MCF 10A (cell line): ENCODE data around the gene TP53I3. TPM values are rescaled to one million over a fixed set of nuclear protein-coding genes. Genes with fewer than 3 reads are reported as not detected.
"Not testable (repeated sequence)": the region's sequence is repeated elsewhere in the genome, so short reads cannot be mapped to it uniquely, and the experiment has no call there.

Experiments
- BruUV-seq: library from RNA; stranded (reverse); fragments of 400-500 nt; replicated peaks from 2 replicates; lab custom pipeline; 2021; lab: Mats Ljungman, UMichigan
- CTCF ChIA-PET: fragments of 300-600 bp; sonication (Branson Sonifier 250); formaldehyde crosslinking; extraction: SDS; loops from one replicate; lab custom pipeline; 2021; ENCODE audit warnings: antibody characterized with exemption, inconsistent platforms; lab: Yijun Ruan, JAX
- POLR2A ChIA-PET: fragments of 300-600, 350-650 bp; sonication (Branson Sonifier 250); formaldehyde crosslinking; extraction: SDS; loops from one replicate; lab custom pipeline; 2020; ENCODE audit warnings: antibody characterized with exemption, inconsistent platforms; lab: Yijun Ruan, JAX
- DNase-seq: peaks from one replicate; pipeline ENCODE4 v3.0.0-alpha.2; 2018; ENCODE audit not compliant: unreplicated experiment
- H3K27ac Mint-ChIP-seq: one replicate; pipeline ENCODE4 v1.8.0; 2022; ENCODE audit warnings: mild to moderate bottlenecking, low read depth, mixed read lengths; ENCODE audit not compliant: unreplicated experiment
- H3K27me3 Mint-ChIP-seq: one replicate; pipeline ENCODE4 v1.8.0; 2022; ENCODE audit warnings: mixed read lengths; ENCODE audit not compliant: insufficient read depth, unreplicated experiment
- H3K36me3 Mint-ChIP-seq: one replicate; pipeline ENCODE4 v1.8.0; 2022; ENCODE audit warnings: mild to moderate bottlenecking, moderate library complexity, mixed read lengths; ENCODE audit not compliant: insufficient read depth, unreplicated experiment
- H3K4me1 Mint-ChIP-seq: one replicate; pipeline ENCODE4 v1.8.0; 2022; ENCODE audit warnings: mixed read lengths; ENCODE audit not compliant: insufficient read depth, unreplicated experiment
- H3K4me3 Mint-ChIP-seq: one replicate; pipeline ENCODE4 v1.8.0; 2022; ENCODE audit warnings: mild to moderate bottlenecking, moderate library complexity, mixed read lengths; ENCODE audit not compliant: unreplicated experiment
- H3K9me3 Mint-ChIP-seq: one replicate; pipeline ENCODE4 v1.8.0; 2022; ENCODE audit warnings: mixed read lengths; ENCODE audit not compliant: unreplicated experiment
- CTCF ChIP-seq: fragments of 200-600 bp; IDR thresholded peaks from one replicate; pipeline ENCODE4 v1.8.0; 2022; ENCODE audit warnings: antibody characterized with exemption, mild to moderate bottlenecking; ENCODE audit not compliant: unreplicated experiment
- intact Hi-C: fragments of 100-400 bp; cut with micrococcal nuclease; formaldehyde crosslinking; loops from 2 replicates; pipeline ENCODE4 v1.14.1; 2022
- total RNA-seq: library from RNA; stranded (reverse); gene quantifications from 2 replicates; pipeline ENCODE4 v1.2.3, GENCODE V29; 2022

The TP53I3 gene
- total RNA-seq, 1 experiment from 2014 or later, result 99.8 TPM

- no peak overlapping the region for H3K27ac Mint-ChIP-seq
- BruUV-seq, result no TSS peak
- ChIA-PET POLR2A (interaction anchor here (0.8 to 1.9 kb wide), 3 partner anchors 9 to 20 kb away, joined by 3 to 6 read pairs (median 3); partner anchors contain the start of gene TP53I3), CTCF (interaction anchor here (0.9 to 1.9 kb wide), 3 partner anchors 18 to 172 kb away, joined by 3 to 5 read pairs (median 4); partner anchors contain the start of gene TP53I3)
- H3K27me3 Mint-ChIP-seq, result no peaks in the 10 kb centered on the region
- H3K4me1 Mint-ChIP-seq, result peaks cover 15% of the 10 kb centered on the region
- peaks cover 7% of the 10 kb centered on the region for H3K36me3 Mint-ChIP-seq
- no peak for TF ChIP-seq CTCF
- H3K9me3 Mint-ChIP-seq, result peaks cover 11% of the 10 kb centered on the region
- H3K4me3 Mint-ChIP-seq, result no peak overlapping the region
- DNase-seq, result no peak
- intact Hi-C loops, result no loop called here
These were observed 18.0 kb upstream of the TP53I3 start for GRCh38 chr2:24102677-24103076.

- no peaks in the 10 kb centered on the region for H3K36me3 Mint-ChIP-seq
- no TSS peak for BruUV-seq
- CTCF ChIA-PET, result interaction anchor here (0.7 to 1.9 kb wide), 2 partner anchors 17 to 1222 kb away, joined by 5 read pairs; partner anchors contain the start of gene TP53I3
- TF ChIP-seq CTCF, result no peak
- peaks cover 13% of the 10 kb centered on the region for H3K4me1 Mint-ChIP-seq
- no peak overlapping the region for H3K4me3 Mint-ChIP-seq
- no peak for DNase-seq
- intact Hi-C loops, result no loop called here
- H3K27ac Mint-ChIP-seq, result no peak overlapping the region
- POLR2A ChIA-PET, result interaction anchor here (0.8 to 1.9 kb wide), 3 partner anchors 9 to 18 kb away, joined by 3 to 6 read pairs (median 3); partner anchors contain the start of gene TP53I3
- H3K9me3 Mint-ChIP-seq, result peaks cover 4% of the 10 kb centered on the region
- H3K27me3 Mint-ChIP-seq, result no peaks in the 10 kb centered on the region
These were observed 17.4 kb upstream of the TP53I3 start for GRCh38 chr2:24101992-24102391.

- intact Hi-C loops, H3K4me3 Mint-ChIP-seq, H3K4me1 Mint-ChIP-seq, POLR2A ChIA-PET, CTCF ChIA-PET, H3K36me3 Mint-ChIP-seq, H3K27me3 Mint-ChIP-seq, H3K27ac Mint-ChIP-seq, BruUV-seq, H3K9me3 Mint-ChIP-seq, DNase-seq: not testable (repeated sequence)
These were observed 16.1 kb upstream of the TP53I3 start for GRCh38 chr2:24100732-24101131.

GRCh38 chr2:24095171-24095677 lies 10.6 kb upstream of the TP53I3 start:
- H3K9me3 Mint-ChIP-seq, DNase-seq, intact Hi-C loops, H3K4me3 Mint-ChIP-seq, BruUV-seq, H3K27ac Mint-ChIP-seq, H3K36me3 Mint-ChIP-seq, H3K4me1 Mint-ChIP-seq, POLR2A ChIA-PET, H3K27me3 Mint-ChIP-seq: not testable (repeated sequence)
- CTCF ChIA-PET, result interaction anchor here (1.1 to 1.2 kb wide), 2 partner anchors 11 to 13 kb away, joined by 4 to 6 read pairs; partner anchors contain the start of gene TP53I3

- POLR2A ChIA-PET, result interaction anchor here (0.6 kb wide), 1 partner anchor 9 kb away, joined by 3 read pairs; no protein-coding TSS in a partner anchor
- CTCF ChIA-PET, result interaction anchor here (0.6 kb wide), 1 partner anchor 111 kb away, joined by 3 read pairs; no protein-coding TSS in a partner anchor
- H3K4me1 Mint-ChIP-seq, DNase-seq, H3K9me3 Mint-ChIP-seq, intact Hi-C loops, BruUV-seq, H3K27ac Mint-ChIP-seq, H3K36me3 Mint-ChIP-seq, H3K4me3 Mint-ChIP-seq, H3K27me3 Mint-ChIP-seq: not testable (repeated sequence)
These were observed 8.6 kb upstream of the TP53I3 start for GRCh38 chr2:24093270-24093669.
